WTC11 (cell line): ENCODE results near the gene CAMK2N2. TPM values are rescaled to one million over a fixed set of nuclear protein-coding genes. Genes with fewer than 3 reads are reported as not detected.

Source experiments
- ATAC-seq: fragments of 200-7000 bp; cut with Tn5 transposase; 2 replicates; pipeline ENCODE4 v1.10.0; 2021; ENCODE audit warnings: mild to moderate bottlenecking, moderate library complexity
- CTCF ChIA-PET: fragments of 300-600 bp; sonication (Branson Sonifier 250); formaldehyde crosslinking; loops from one replicate; lab custom pipeline; 2021; ENCODE audit warnings: antibody characterized with exemption; lab: Charles Lee
- POLR2A ChIA-PET: fragments of 350-600 bp; sonication (Branson Sonifier 250); formaldehyde crosslinking; loops from one replicate; lab custom pipeline; 2021; ENCODE audit warnings: antibody characterized with exemption; lab: Charles Lee
- DNase-seq: peaks from one replicate; pipeline ENCODE4 v3.0.0; 2021; ENCODE audit warnings: low spot score
- H3K27ac Mint-ChIP-seq: 2 replicates; pipeline ENCODE4 v1.8.0; 2021; ENCODE audit warnings: mixed read lengths
- H3K27me3 Mint-ChIP-seq: 2 replicates; pipeline ENCODE4 v1.8.0; 2021; ENCODE audit warnings: low read depth, mild to moderate bottlenecking, moderate library complexity, mixed read lengths
- H3K36me3 Mint-ChIP-seq: 2 replicates; pipeline ENCODE4 v1.8.0; 2021; ENCODE audit warnings: mixed read lengths
- H3K4me1 Mint-ChIP-seq: 2 replicates; pipeline ENCODE4 v1.8.0; 2022; ENCODE audit warnings: mixed read lengths
- H3K4me3 Mint-ChIP-seq: 2 replicates; pipeline ENCODE4 v1.8.0; 2021; ENCODE audit warnings: mild to moderate bottlenecking, moderate library complexity, mixed read lengths
- H3K9me3 Mint-ChIP-seq: 2 replicates; pipeline ENCODE4 v1.8.0; 2021; ENCODE audit warnings: mixed read lengths
- AR ChIP-seq: fragments of 250-450 bp; sonication (Bioruptor Pico); IDR thresholded peaks from 2 replicates; pipeline ENCODE4 v1.9.0; 2021; ENCODE audit warnings: mild to moderate bottlenecking
- ATF3 ChIP-seq: sonication (generic); formaldehyde crosslinking; conservative IDR thresholded peaks from 2 replicates; pipeline ENCODE4 v1.8.1; 2022; ENCODE audit warnings: mild to moderate bottlenecking, missing genetic modification reagents
- CREB1 ChIP-seq: sonication (generic); formaldehyde crosslinking; IDR thresholded peaks from 2 replicates; pipeline ENCODE4 v1.8.0; 2023; ENCODE audit warnings: mild to moderate bottlenecking, missing genetic modification reagents
- E2F1 ChIP-seq: sonication (generic); formaldehyde crosslinking; IDR thresholded peaks from 2 replicates; pipeline ENCODE4 v1.8.0; 2022; ENCODE audit warnings: mild to moderate bottlenecking, missing genetic modification reagents
- FOXP1 ChIP-seq: sonication (generic); formaldehyde crosslinking; IDR thresholded peaks from 2 replicates; pipeline ENCODE4 v1.8.0; 2022; ENCODE audit warnings: missing genetic modification reagents, mild to moderate bottlenecking, moderate library complexity, borderline replicate concordance
- GABPB1 ChIP-seq: sonication (generic); formaldehyde crosslinking; IDR thresholded peaks from 2 replicates; pipeline ENCODE4 v1.8.1; 2023; ENCODE audit warnings: mild to moderate bottlenecking, missing genetic modification reagents
- NR3C1 ChIP-seq: sonication (generic); formaldehyde crosslinking; conservative IDR thresholded peaks from 2 replicates; pipeline ENCODE4 v1.8.1; 2023; ENCODE audit warnings: low read depth, mild to moderate bottlenecking, missing genetic modification reagents
- SMAD4 ChIP-seq: sonication (generic); formaldehyde crosslinking; IDR thresholded peaks from 2 replicates; pipeline ENCODE4 v1.8.0; 2022; ENCODE audit warnings: mild to moderate bottlenecking, missing genetic modification reagents
- TCF7 ChIP-seq: sonication (generic); formaldehyde crosslinking; IDR thresholded peaks from 2 replicates; pipeline ENCODE4 v1.8.0; 2022; ENCODE audit warnings: mild to moderate bottlenecking, low read depth, missing genetic modification reagents, moderate library complexity
- USF1 ChIP-seq: sonication (generic); formaldehyde crosslinking; IDR thresholded peaks from 2 replicates; pipeline ENCODE4 v1.8.0; 2022; ENCODE audit warnings: mild to moderate bottlenecking, missing genetic modification reagents
- ZNF121 ChIP-seq: sonication (generic); formaldehyde crosslinking; IDR thresholded peaks from 2 replicates; pipeline ENCODE4 v1.8.0; 2023; ENCODE audit warnings: missing genetic modification reagents
- ZNF219 ChIP-seq: sonication (generic); formaldehyde crosslinking; IDR thresholded peaks from 2 replicates; pipeline ENCODE4 v1.8.0; 2023; ENCODE audit warnings: missing genetic modification reagents, mild to moderate bottlenecking, borderline replicate concordance
- ZNF416 ChIP-seq: fragments of 250-450 bp; sonication (Bioruptor Pico); IDR thresholded peaks from 2 replicates; pipeline ENCODE4 v1.9.0; 2021; ENCODE audit warnings: mild to moderate bottlenecking, inconsistent platforms
- ZNF512 ChIP-seq: sonication (generic); formaldehyde crosslinking; IDR thresholded peaks from 2 replicates; pipeline ENCODE4 v1.8.1; 2022; ENCODE audit warnings: missing genetic modification reagents, borderline replicate concordance
- total RNA-seq: library from RNA; stranded (reverse); gene quantifications from 3 replicates; pipeline ENCODE4 v1.2.3, GENCODE V29; 2021
- TF ChIP-seq, protein P1 (sequence below): fragments of 250-450 bp; sonication (Bioruptor Pico); IDR thresholded peaks from 2 replicates; pipeline ENCODE4 v2.1.2; 2022; ENCODE audit warnings: mild to moderate bottlenecking, moderate library complexity
- TF ChIP-seq, protein P2 (sequence below): sonication (generic); formaldehyde crosslinking; IDR thresholded peaks from 2 replicates; pipeline ENCODE4 v1.8.1; 2023; ENCODE audit warnings: mild to moderate bottlenecking, missing genetic modification reagents, moderate library complexity
- TF ChIP-seq, protein P3 (sequence below): sonication (generic); formaldehyde crosslinking; conservative IDR thresholded peaks from 2 replicates; pipeline ENCODE4 v1.8.1; 2023; ENCODE audit warnings: mild to moderate bottlenecking, low read depth, missing genetic modification reagents, moderate library complexity

The CAMK2N2 gene
- total RNA-seq, 1 experiment from 2014 or later = 10.5 TPM

GRCh38 chr3:184231671-184232070, 29.7 kb downstream of the CAMK2N2 start:
- ChIA-PET CTCF (no interaction called here), POLR2A (no interaction called here)
- no peak for TF ChIP-seq NR3C1 (CRISPR knock-in tag)
- TF ChIP-seq GABPB1 (CRISPR knock-in tag) = no peak
- TF ChIP-seq ZNF121 (CRISPR knock-in tag) = no peak
- TF ChIP-seq ATF3 (CRISPR knock-in tag) = no peak
- no peak for TF ChIP-seq ZNF416
- TF ChIP-seq, protein P1, sequence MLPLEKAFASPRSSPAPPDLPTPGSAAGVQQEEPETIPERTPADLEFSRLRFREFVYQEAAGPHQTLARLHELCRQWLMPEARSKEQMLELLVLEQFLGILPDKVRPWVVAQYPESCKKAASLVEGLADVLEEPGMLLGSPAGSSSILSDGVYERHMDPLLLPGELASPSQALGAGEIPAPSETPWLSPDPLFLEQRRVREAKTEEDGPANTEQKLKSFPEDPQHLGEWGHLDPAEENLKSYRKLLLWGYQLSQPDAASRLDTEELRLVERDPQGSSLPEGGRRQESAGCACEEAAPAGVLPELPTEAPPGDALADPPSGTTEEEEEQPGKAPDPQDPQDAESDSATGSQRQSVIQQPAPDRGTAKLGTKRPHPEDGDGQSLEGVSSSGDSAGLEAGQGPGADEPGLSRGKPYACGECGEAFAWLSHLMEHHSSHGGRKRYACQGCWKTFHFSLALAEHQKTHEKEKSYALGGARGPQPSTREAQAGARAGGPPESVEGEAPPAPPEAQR (CRISPR knock-in tag) = no peak
- no peak for TF ChIP-seq AR (CRISPR knock-in tag)
- no peak for TF ChIP-seq E2F1 (CRISPR knock-in tag)
- no peak for TF ChIP-seq USF1
- TF ChIP-seq CREB1 (CRISPR knock-in tag) = no peak
- TF ChIP-seq ZNF219 (CRISPR knock-in tag) = no peak
- no peak for TF ChIP-seq TCF7 (CRISPR knock-in tag)
- H3K9me3 Mint-ChIP-seq = no peaks in the 10 kb centered on the region
- DNase-seq = no peak
- H3K36me3 Mint-ChIP-seq = no peaks in the 10 kb centered on the region
- H3K27me3 Mint-ChIP-seq = peaks cover 63% of the 10 kb centered on the region
- H3K4me3 Mint-ChIP-seq = peak overlapping the region; percentile 70
- no peak overlapping the region for H3K27ac Mint-ChIP-seq
- no peak for ATAC-seq
- H3K4me1 Mint-ChIP-seq = peaks cover 8% of the 10 kb centered on the region; the same call in 1 of the 2 replicates

DNA sequence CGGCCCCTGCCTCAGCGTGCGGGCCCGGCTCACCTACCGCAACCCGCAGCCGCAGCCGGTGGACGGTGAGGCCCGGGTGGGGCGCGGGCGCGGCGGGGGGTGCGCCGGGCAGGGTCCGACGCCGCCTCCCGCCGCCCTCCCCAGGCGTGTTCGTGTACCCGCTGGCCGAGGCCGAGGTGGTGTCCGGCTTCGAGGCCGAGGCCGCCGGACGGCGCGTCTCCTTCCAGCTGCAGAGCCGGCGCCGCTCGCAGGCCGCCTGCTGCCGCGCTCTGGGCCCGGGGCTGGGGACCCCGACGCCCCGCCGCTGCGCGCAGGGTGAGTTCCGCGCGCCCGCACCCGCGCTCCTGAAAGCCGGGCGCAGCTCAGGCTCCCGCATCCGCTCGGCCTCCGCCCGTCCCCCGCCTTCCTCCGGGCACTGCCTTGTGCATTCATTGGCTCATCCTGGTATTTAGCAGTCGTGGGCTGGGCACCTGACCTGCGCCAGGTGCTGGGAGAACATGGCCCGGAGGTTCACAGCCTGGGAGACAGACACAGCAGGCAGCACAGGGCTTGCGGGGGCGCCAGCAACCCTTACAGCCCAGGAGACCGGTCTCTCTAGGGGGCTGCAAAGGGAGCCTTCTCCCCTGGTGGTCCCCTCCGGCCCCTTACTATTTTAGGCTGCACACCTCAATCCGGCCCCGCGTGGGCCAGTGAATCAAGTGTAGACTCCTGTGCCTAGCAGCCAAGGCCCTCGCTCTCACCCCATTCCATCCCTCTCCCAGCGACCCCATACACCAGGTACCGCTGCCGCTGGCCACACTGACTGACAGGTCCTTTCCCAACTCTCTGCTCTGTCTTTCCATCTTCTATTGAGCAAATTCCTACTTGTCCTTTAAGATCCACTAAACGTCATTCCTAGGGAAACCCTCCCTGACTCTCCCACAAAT, 30.5 kb downstream of the CAMK2N2 start:
- H3K27ac Mint-ChIP-seq = no peak overlapping the region
- H3K4me3 Mint-ChIP-seq = peak overlapping the region; percentile 70
- POLR2A ChIA-PET = interaction anchor here (0.6 kb wide), 1 partner anchor 351 kb away, joined by 5 read pairs; no protein-coding TSS in a partner anchor
- no peaks in the 10 kb centered on the region for H3K36me3 Mint-ChIP-seq
- H3K4me1 Mint-ChIP-seq = peaks cover 8% of the 10 kb centered on the region; the same call in 1 of the 2 replicates
- H3K27me3 Mint-ChIP-seq = peaks cover 66% of the 10 kb centered on the region
- CTCF ChIA-PET = interaction anchor here (1.0 to 5.3 kb wide), 5 partner anchors 9 to 58 kb away, joined by 3 to 88 read pairs (median 6); partner anchors contain the start of genes CAMK2N2 and EEF1AKMT4
- TF ChIP-seq, protein P2, sequence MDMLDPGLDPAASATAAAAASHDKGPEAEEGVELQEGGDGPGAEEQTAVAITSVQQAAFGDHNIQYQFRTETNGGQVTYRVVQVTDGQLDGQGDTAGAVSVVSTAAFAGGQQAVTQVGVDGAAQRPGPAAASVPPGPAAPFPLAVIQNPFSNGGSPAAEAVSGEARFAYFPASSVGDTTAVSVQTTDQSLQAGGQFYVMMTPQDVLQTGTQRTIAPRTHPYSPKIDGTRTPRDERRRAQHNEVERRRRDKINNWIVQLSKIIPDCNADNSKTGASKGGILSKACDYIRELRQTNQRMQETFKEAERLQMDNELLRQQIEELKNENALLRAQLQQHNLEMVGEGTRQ (CRISPR knock-in tag) = 0 out of 2 replicates have a peak, but pooled peaks have one; percentile 19
- TF ChIP-seq ZNF512 (CRISPR knock-in tag) (no peak), SMAD4 (no peak), FOXP1 (CRISPR knock-in tag) (peak; percentile 59; the same call in 1 of the 2 replicates)
- TF ChIP-seq, protein P3, sequence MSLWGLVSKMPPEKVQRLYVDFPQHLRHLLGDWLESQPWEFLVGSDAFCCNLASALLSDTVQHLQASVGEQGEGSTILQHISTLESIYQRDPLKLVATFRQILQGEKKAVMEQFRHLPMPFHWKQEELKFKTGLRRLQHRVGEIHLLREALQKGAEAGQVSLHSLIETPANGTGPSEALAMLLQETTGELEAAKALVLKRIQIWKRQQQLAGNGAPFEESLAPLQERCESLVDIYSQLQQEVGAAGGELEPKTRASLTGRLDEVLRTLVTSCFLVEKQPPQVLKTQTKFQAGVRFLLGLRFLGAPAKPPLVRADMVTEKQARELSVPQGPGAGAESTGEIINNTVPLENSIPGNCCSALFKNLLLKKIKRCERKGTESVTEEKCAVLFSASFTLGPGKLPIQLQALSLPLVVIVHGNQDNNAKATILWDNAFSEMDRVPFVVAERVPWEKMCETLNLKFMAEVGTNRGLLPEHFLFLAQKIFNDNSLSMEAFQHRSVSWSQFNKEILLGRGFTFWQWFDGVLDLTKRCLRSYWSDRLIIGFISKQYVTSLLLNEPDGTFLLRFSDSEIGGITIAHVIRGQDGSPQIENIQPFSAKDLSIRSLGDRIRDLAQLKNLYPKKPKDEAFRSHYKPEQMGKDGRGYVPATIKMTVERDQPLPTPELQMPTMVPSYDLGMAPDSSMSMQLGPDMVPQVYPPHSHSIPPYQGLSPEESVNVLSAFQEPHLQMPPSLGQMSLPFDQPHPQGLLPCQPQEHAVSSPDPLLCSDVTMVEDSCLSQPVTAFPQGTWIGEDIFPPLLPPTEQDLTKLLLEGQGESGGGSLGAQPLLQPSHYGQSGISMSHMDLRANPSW (CRISPR knock-in tag) = 0 out of 2 replicates have a peak, but pooled peaks have one; percentile 61
- no peaks in the 10 kb centered on the region for H3K9me3 Mint-ChIP-seq
- DNase-seq = peak; percentile 48
- peak; percentile 7 for ATAC-seq
